HCT116 (cell line): ENCODE data around the gene DHX58. TPM values are rescaled to one million over a fixed set of nuclear protein-coding genes. Genes with fewer than 3 reads are reported as not detected.

Experiments used
- ATAC-seq: fragments of 200-7000 bp; cut with Tn5 transposase; 2 replicates; pipeline ENCODE4 v1.9.1; 2020; ENCODE audit warnings: mild to moderate bottlenecking, moderate library complexity
- BruUV-seq: library from RNA; stranded (reverse); fragments of 400-500 nt; replicated peaks from 2 replicates; lab custom pipeline; 2021; lab: Mats Ljungman, UMichigan
- CTCF ChIA-PET: fragments of 300-600 bp; sonication (Branson Sonifier 250); formaldehyde crosslinking; loops from one replicate; lab custom pipeline; 2021; ENCODE audit warnings: antibody characterized with exemption; lab: Charles Lee
- POLR2A ChIA-PET: fragments of 300-600, 350-600 bp; sonication (Branson Sonifier 250); formaldehyde crosslinking; loops from one replicate; lab custom pipeline; 2021; ENCODE audit warnings: antibody characterized with exemption; lab: Charles Lee
- RAD21 ChIA-PET, 2 experiments: fragments of 300-600 bp; sonication (Branson Sonifier 250); formaldehyde crosslinking; loops; one replicate each; lab custom pipeline; 2023; ENCODE audit warnings: low total read pairs in 2 of 2; ENCODE audit not compliant: uncharacterized antibody in 2 of 2, unreplicated experiment in 2 of 2, low non-redundant PET in 1 of 2; lab: Charles Lee
- DNase-seq: peaks from one replicate; pipeline ENCODE4 v3.0.0-alpha.2; 2010; ENCODE audit warnings: low read depth, low spot score
- H2AFZ ChIP-seq: fragments of 200-600 bp; shearing (Covaris generic), sonication (generic); 2 replicates; pipeline ENCODE4 v1.6.1; 2017; ENCODE audit warnings: low read depth, mixed run types, mixed read lengths, antibody characterized with exemption, low read length; ENCODE audit not compliant: poor library complexity, severe bottlenecking
- H3K27ac ChIP-seq: 2 replicates; pipeline ENCODE4 v1.5.1; 2012; ENCODE audit warnings: low read depth, low read length
- H3K27me3 ChIP-seq: fragments of 200-600 bp; sonication (generic); 2 replicates; pipeline ENCODE4 v1.6.1; 2016; ENCODE audit warnings: mixed run types, low read length, mixed read lengths; ENCODE audit not compliant: insufficient read depth
- H3K36me3 ChIP-seq, 2 experiments: fragments of 200-500 bp in 1 of 2; fragments of 200-600 bp in 1 of 2; sonication (Bioruptor generic) in 1 of 2; sonication (generic) in 1 of 2; 2 replicates each; pipeline versions ENCODE4 v1.5.1 to v1.6.1; 2014 to 2016; ENCODE audit warnings: low read length in 2 of 2, inconsistent platforms in 1 of 2, mixed read lengths in 1 of 2, mixed run types in 1 of 2; ENCODE audit not compliant: insufficient read depth in 2 of 2, control insufficient read depth in 1 of 2
- H3K4me1 ChIP-seq, 2 experiments: fragments of 200-600 bp in 1 of 2; sonication (generic) in 1 of 2; 2 replicates each; pipeline versions ENCODE4 v1.5.1 to v1.6.1; 2012 to 2017; ENCODE audit warnings: low read length in 2 of 2, inconsistent platforms in 1 of 2, mild to moderate bottlenecking in 1 of 2, mixed read lengths in 1 of 2, mixed run types in 1 of 2, moderate library complexity in 1 of 2; ENCODE audit not compliant: insufficient read depth in 2 of 2, control insufficient read depth in 1 of 2
- H3K4me2 ChIP-seq: fragments of 200-600 bp; sonication (generic); 2 replicates; pipeline ENCODE4 v1.6.1; 2017; ENCODE audit warnings: mixed run types, low read length, mixed read lengths
- H3K4me3 ChIP-seq, 2 experiments: fragments of 200-600 bp in 1 of 2; sonication (generic) in 1 of 2; replicated peaks in 1 of 2; 2 replicates each; pipeline ENCODE4 v1.5.1; 2011 to 2016; ENCODE audit warnings: low read length in 2 of 2, control low read depth in 1 of 2, low read depth in 1 of 2, mild to moderate bottlenecking in 1 of 2, mixed read lengths in 1 of 2, mixed run types in 1 of 2
- H3K79me2 ChIP-seq: fragments of 200-600 bp; sonication (generic); 2 replicates; pipeline ENCODE4 v1.6.1; 2017; ENCODE audit warnings: mild to moderate bottlenecking, mixed run types, low read length, moderate library complexity, mixed read lengths; ENCODE audit not compliant: insufficient read depth
- H3K9ac ChIP-seq: fragments of 200-600 bp; sonication (generic); 2 replicates; pipeline ENCODE4 v1.6.1; 2016; ENCODE audit warnings: low read length, mixed read lengths
- H3K9me2 ChIP-seq: fragments of 200-600 bp; sonication (generic), shearing (Covaris generic); 2 replicates; pipeline ENCODE4 v1.6.1; 2017; ENCODE audit warnings: mixed run types, mild to moderate bottlenecking, moderate library complexity; ENCODE audit not compliant: insufficient read depth
- H3K9me3 ChIP-seq, 2 experiments: fragments of 200-500 bp in 1 of 2; fragments of 200-600 bp in 1 of 2; sonication (Bioruptor generic) in 1 of 2; sonication (generic) in 1 of 2; 2 replicates each; pipeline ENCODE4 v1.6.1; 2014 to 2017; ENCODE audit warnings: low read length in 2 of 2, mixed read lengths in 2 of 2, inconsistent platforms in 1 of 2, low read depth in 1 of 2, mild to moderate bottlenecking in 1 of 2, mixed run types in 1 of 2, moderate library complexity in 1 of 2; ENCODE audit not compliant: control insufficient read depth in 1 of 2, insufficient read depth in 1 of 2
- H4K20me1 ChIP-seq: fragments of 200-600 bp; sonication (generic), shearing (Covaris generic); 2 replicates; pipeline ENCODE4 v1.6.1; 2017; ENCODE audit warnings: mixed run types, mild to moderate bottlenecking, moderate library complexity; ENCODE audit not compliant: insufficient read depth
- CEBPB ChIP-seq: IDR thresholded peaks from 2 replicates; pipeline ENCODE4 v1.6.1; 2012; ENCODE audit warnings: low read depth
- ELF1 ChIP-seq: IDR thresholded peaks from 2 replicates; pipeline ENCODE4 v1.6.1; 2012; ENCODE audit warnings: low read depth, borderline replicate concordance
- EZH2 ChIP-seq: fragments of 200-600 bp; sonication (generic); IDR thresholded peaks from 2 replicates; pipeline ENCODE4 v1.6.1; 2017; ENCODE audit warnings: antibody characterized with exemption, mixed run types
- EZH2phosphoT487 ChIP-seq: fragments of 200-600 bp; IDR thresholded peaks from 2 replicates; pipeline ENCODE4 v1.6.1; 2018; ENCODE audit warnings: antibody characterized with exemption, borderline replicate concordance
- FOSL1 ChIP-seq: IDR thresholded peaks from 2 replicates; pipeline ENCODE4 v1.6.1; 2012; ENCODE audit warnings: low read depth
- JUND ChIP-seq: IDR thresholded peaks from 2 replicates; pipeline ENCODE4 v1.6.1; 2012
- TCF7L2 ChIP-seq: IDR thresholded peaks from 2 replicates; pipeline ENCODE4 v1.7.0; 2011; ENCODE audit warnings: borderline replicate concordance, inconsistent platforms; ENCODE audit not compliant: insufficient read depth, insufficient read length; ENCODE audit errors: extremely low read depth
- YY1 ChIP-seq: IDR thresholded peaks from 2 replicates; pipeline ENCODE4 v1.6.1; 2011; ENCODE audit warnings: low read length, low read depth, moderate library complexity, mild to moderate bottlenecking; ENCODE audit not compliant: insufficient replicate concordance; ENCODE audit errors: extremely low read depth
- ZFX ChIP-seq: fragments of 450-650 bp; IDR thresholded peaks from 2 replicates; pipeline ENCODE4 v1.6.1; 2017
- ZNF274 ChIP-seq: fragments of 200-500 bp; sonication (Bioruptor generic); IDR thresholded peaks from 2 replicates; pipeline ENCODE4 v1.6.1; 2014; ENCODE audit warnings: mild to moderate bottlenecking, low read depth, low read length, inconsistent platforms
- intact Hi-C: fragments of 100-400 bp; cut with micrococcal nuclease; formaldehyde crosslinking; loops from 2 replicates; pipeline ENCODE4 v1.10.0; 2022
- total RNA-seq: library from RNA; stranded (reverse); gene quantifications from one replicate; pipeline ENCODE4 v1.2.1, GENCODE V29; 2021; ENCODE audit not compliant: unreplicated experiment
- TF ChIP-seq, protein P1 (sequence below), 3 experiments: fragments of 200-600 bp in 1 of 3; sonication (generic) in 1 of 3; IDR thresholded peaks in 2 of 3; conservative IDR thresholded peaks in 1 of 3; 2 replicates each; pipeline ENCODE4 v1.5.1; 2012 to 2017; ENCODE audit warnings: low read depth in 2 of 3, low read length in 2 of 3, antibody characterized with exemption in 1 of 3, borderline replicate concordance in 1 of 3, control low read depth in 1 of 3, mild to moderate bottlenecking in 1 of 3, mixed read lengths in 1 of 3, mixed run types in 1 of 3, moderate library complexity in 1 of 3; ENCODE audit not compliant: insufficient read depth in 1 of 3
- TF ChIP-seq, protein P2 (sequence below): IDR thresholded peaks from 2 replicates; pipeline ENCODE4 v1.6.1; 2012; ENCODE audit warnings: low read depth

The DHX58 gene
- total RNA-seq, 1 experiment from 2014 or later: 1.2 TPM

GRCh38 chr17:42077755-42078154 is 34.8 kb downstream of the DHX58 start:
- no peak overlapping the region for H3K4me3 ChIP-seq
- intact Hi-C loops: no loop called here
- no peak overlapping the region for H3K9ac ChIP-seq
- ATAC-seq (no peak), DNase-seq (no peak)
- H3K9me3 ChIP-seq: no peaks in the 10 kb centered on the region
- TF ChIP-seq JUND (no peak), EZH2phosphoT487 (no peak), TCF7L2 (no peak), FOSL1 (no peak), ZFX (no peak), CEBPB (no peak), YY1 (no peak), ELF1 (no peak), ZNF274 (no peak), EZH2 (no peak)
- TF ChIP-seq, protein P1, sequence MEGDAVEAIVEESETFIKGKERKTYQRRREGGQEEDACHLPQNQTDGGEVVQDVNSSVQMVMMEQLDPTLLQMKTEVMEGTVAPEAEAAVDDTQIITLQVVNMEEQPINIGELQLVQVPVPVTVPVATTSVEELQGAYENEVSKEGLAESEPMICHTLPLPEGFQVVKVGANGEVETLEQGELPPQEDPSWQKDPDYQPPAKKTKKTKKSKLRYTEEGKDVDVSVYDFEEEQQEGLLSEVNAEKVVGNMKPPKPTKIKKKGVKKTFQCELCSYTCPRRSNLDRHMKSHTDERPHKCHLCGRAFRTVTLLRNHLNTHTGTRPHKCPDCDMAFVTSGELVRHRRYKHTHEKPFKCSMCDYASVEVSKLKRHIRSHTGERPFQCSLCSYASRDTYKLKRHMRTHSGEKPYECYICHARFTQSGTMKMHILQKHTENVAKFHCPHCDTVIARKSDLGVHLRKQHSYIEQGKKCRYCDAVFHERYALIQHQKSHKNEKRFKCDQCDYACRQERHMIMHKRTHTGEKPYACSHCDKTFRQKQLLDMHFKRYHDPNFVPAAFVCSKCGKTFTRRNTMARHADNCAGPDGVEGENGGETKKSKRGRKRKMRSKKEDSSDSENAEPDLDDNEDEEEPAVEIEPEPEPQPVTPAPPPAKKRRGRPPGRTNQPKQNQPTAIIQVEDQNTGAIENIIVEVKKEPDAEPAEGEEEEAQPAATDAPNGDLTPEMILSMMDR (IDR thresholded peaks at IDR 0.05 in 2 of 3, conservative IDR thresholded peaks at IDR 0.05 in 1 of 3; ENCODE audit: borderline replicate concordance in 1 of 3, insufficient read depth in 1 of 3, low read depth in 2 of 3, low read length in 2 of 3): no peak
- TF ChIP-seq, protein P2, sequence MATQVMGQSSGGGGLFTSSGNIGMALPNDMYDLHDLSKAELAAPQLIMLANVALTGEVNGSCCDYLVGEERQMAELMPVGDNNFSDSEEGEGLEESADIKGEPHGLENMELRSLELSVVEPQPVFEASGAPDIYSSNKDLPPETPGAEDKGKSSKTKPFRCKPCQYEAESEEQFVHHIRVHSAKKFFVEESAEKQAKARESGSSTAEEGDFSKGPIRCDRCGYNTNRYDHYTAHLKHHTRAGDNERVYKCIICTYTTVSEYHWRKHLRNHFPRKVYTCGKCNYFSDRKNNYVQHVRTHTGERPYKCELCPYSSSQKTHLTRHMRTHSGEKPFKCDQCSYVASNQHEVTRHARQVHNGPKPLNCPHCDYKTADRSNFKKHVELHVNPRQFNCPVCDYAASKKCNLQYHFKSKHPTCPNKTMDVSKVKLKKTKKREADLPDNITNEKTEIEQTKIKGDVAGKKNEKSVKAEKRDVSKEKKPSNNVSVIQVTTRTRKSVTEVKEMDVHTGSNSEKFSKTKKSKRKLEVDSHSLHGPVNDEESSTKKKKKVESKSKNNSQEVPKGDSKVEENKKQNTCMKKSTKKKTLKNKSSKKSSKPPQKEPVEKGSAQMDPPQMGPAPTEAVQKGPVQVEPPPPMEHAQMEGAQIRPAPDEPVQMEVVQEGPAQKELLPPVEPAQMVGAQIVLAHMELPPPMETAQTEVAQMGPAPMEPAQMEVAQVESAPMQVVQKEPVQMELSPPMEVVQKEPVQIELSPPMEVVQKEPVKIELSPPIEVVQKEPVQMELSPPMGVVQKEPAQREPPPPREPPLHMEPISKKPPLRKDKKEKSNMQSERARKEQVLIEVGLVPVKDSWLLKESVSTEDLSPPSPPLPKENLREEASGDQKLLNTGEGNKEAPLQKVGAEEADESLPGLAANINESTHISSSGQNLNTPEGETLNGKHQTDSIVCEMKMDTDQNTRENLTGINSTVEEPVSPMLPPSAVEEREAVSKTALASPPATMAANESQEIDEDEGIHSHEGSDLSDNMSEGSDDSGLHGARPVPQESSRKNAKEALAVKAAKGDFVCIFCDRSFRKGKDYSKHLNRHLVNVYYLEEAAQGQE: no peak
- no peaks in the 10 kb centered on the region for H4K20me1 ChIP-seq
- ChIA-PET CTCF (no interaction called here), RAD21 (no interaction called here), POLR2A (no interaction called here)
- no peak overlapping the region for H2AFZ ChIP-seq
- H3K36me3 ChIP-seq: no peaks in the 10 kb centered on the region
- H3K9me2 ChIP-seq: no peaks in the 10 kb centered on the region
- peaks cover 11 to 18% of the 10 kb centered on the region in 2 experiments; a peak in 3 of 4 replicates for H3K4me1 ChIP-seq
- no peaks in the 10 kb centered on the region for H3K79me2 ChIP-seq
- no peaks in the 10 kb centered on the region for H3K27me3 ChIP-seq
- H3K27ac ChIP-seq: no peak overlapping the region
- H3K4me2 ChIP-seq: no peak overlapping the region
- BruUV-seq: no TSS peak
